Esophagus squamous epithelium (tissue), 5 donors: ENCODE results near the gene OR5B21. TPM values are rescaled to one million over a fixed set of nuclear protein-coding genes. Genes with fewer than 3 reads are reported as not detected.
A peak's percentile ranks its signal among the peaks of the same experiment; 100 is the strongest.

Source experiments
- DNase-seq: peaks from one replicate; lab custom pipeline; 2025; lab: John Stamatoyannopoulos, UW
- H3K27ac ChIP-seq, 4 donors: fragments of 200-600 bp; sonication (generic); one replicate each; pipeline ENCODE4 v1.5.1; 2016 to 2019; ENCODE audit warnings: mild to moderate bottlenecking in 1 of 4
- H3K27me3 ChIP-seq, 4 donors: fragments of 200-600 bp; sonication (generic); 1 replicate in 3 of 4; 2 replicates in 1 of 4; pipeline versions ENCODE4 v1.5.1 to v1.6.0; 2017 to 2021; ENCODE audit warnings: antibody characterized with exemption in 1 of 4
- H3K36me3 ChIP-seq, 3 donors: fragments of 200-600 bp; sonication (generic); one replicate each; pipeline ENCODE4 v1.5.1; 2016 to 2019
- H3K4me1 ChIP-seq, 3 donors: fragments of 200-600 bp; sonication (generic); one replicate each; pipeline ENCODE4 v1.5.1; 2017 to 2019
- H3K4me3 ChIP-seq, 4 donors: fragments of 200-600 bp; sonication (generic); 1 replicate in 3 of 4; 2 replicates in 1 of 4; pipeline ENCODE4 v1.5.1; 2016 to 2019; ENCODE audit warnings: mild to moderate bottlenecking in 2 of 4, moderate library complexity in 1 of 4
- H3K9me3 ChIP-seq, 3 donors: fragments of 200-600 bp; sonication (generic); one replicate each; pipeline ENCODE4 v1.5.1; 2016 to 2019
- CTCF ChIP-seq, 6 experiments: fragments of 450-650 bp in 4 of 6; fragments of 200-600 bp in 2 of 6; sonication (generic) in 2 of 6; IDR thresholded peaks; one replicate each; pipeline ENCODE4 v1.5.1; 2016 to 2019; ENCODE audit warnings: antibody characterized with exemption in 6 of 6, mild to moderate bottlenecking in 4 of 6, moderate library complexity in 4 of 6
- POLR2A ChIP-seq, 4 donors: fragments of 450-650 bp; IDR thresholded peaks; one replicate each; pipeline ENCODE4 v1.6.1; 2017; ENCODE audit warnings: antibody characterized with exemption in 4 of 4, mild to moderate bottlenecking in 4 of 4, moderate library complexity in 3 of 4
- WGBS, 2 donors: methylation state at CpG; one replicate each; pipeline ENCODE4 v1.1.5; 2018; 5-methylcytosine and 5-hydroxymethylcytosine counted together
- intact Hi-C: fragments of 100-400 bp; cut with DNase I; formaldehyde crosslinking; loops from one replicate; pipeline ENCODE4 v1.15.0; 2022
- total RNA-seq, 4 donors: library from RNA; depleted of rRNA; stranded (reverse); fragments of >200 nt; gene quantifications; one replicate each; pipeline ENCODE4 v1.1.0, GENCODE V29; 2016
- donor health status: DM: yes; HTN: yes; CAD: no.

OR5B21 gene
- total RNA-seq, 4 donors from 2014 or later = not detected

DNA sequence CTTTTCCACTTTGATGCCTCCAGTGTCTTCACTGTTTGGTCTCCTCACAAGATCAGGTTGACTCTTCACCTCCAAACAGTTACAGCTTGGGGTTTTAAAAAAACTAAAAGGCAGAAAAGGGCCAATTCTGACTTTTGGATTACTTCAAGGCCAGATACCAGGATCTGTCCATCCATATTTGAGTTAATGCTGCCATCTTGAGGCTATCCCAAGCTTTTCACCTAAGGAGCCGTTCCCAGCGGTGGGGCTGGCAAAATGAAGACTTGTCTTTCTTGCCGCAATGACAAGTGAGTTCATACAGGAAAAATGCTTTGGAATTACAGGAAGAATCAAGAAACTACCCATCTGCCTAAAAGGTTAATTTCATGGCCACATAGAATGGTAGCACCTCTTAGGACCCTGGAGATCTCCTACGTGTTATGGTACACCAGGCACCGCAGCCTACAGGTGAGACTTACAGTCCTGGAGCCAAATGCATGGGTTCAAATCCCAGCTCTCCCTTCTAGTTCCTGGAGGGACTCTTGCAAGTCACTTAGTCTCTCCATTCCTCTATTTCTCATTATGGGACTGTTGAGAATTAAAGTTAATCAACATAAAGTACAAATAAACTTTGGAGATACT is 6.0 kb upstream of the OR5B21 start:
- no peaks in the 10 kb centered on the region for H3K9me3 ChIP-seq
- DNase-seq = no peak
- no peak overlapping the region for H3K27ac ChIP-seq
- WGBS, 2 donors = 28 to 34% methylated on average over 5 of the region's 5 CpGs
- intact Hi-C loops = no loop called here
- H3K36me3 ChIP-seq = no peaks in the 10 kb centered on the region
- no peak overlapping the region for H3K4me3 ChIP-seq
- peak in 5 of 6 experiments; percentile 40 to 71 (median 50) for TF ChIP-seq CTCF (IDR thresholded peaks at IDR 0.05)
- TF ChIP-seq POLR2A (IDR thresholded peaks at IDR 0.05) = no peak
- peaks cover 0 to 16% (median 0%) of the 10 kb centered on the region in 4 donors for H3K27me3 ChIP-seq
- H3K4me1 ChIP-seq = peaks cover 0 to 4% (median 0%) of the 10 kb centered on the region in 3 donors

DNA sequence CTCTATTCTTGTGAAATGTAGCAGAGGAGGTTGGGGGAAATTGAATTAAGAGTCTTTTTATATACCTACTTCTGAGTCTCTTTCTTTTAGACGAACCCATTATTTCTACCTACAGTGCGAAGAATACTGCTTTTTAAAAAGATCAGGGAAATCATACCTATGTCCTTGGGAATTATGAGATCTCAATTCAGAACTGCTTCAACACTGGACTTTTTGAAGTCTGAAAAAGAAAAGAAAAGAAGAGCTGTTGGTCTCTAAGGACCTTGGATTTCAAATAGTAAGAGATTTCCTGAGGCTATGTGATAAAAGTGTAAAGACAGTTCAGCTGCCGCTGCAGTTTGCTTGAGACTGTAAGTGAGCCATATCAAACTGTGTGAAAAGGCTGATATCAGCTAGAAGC is 3.7 kb upstream of the OR5B21 start:
- H3K9me3 ChIP-seq = no peaks in the 10 kb centered on the region
- TF ChIP-seq POLR2A (IDR thresholded peaks at IDR 0.05) (no peak), CTCF (IDR thresholded peaks at IDR 0.05) (no peak)
- H3K4me1 ChIP-seq = peaks cover 0 to 4% (median 0%) of the 10 kb centered on the region in 3 donors
- WGBS, 2 donors = 86 to 95% methylated on average over 3 of the region's 3 CpGs
- H3K4me3 ChIP-seq = no peak overlapping the region
- H3K27ac ChIP-seq = no peak overlapping the region
- intact Hi-C loops = no loop called here
- no peak for DNase-seq
- no peaks in the 10 kb centered on the region for H3K36me3 ChIP-seq
- peaks cover 0 to 8% (median 0%) of the 10 kb centered on the region in 4 donors for H3K27me3 ChIP-seq

- Histone ChIP-seq H3K9me3 (no peaks in the 10 kb centered on the region), H3K27me3 (no peaks in the 10 kb centered on the region), H3K4me3 (no peak overlapping the region), H3K27ac (no peak overlapping the region), H3K36me3 (no peaks in the 10 kb centered on the region), H3K4me1 (peaks cover 0 to 4% (median 0%) of the 10 kb centered on the region in 3 donors)
- whole genome bisulfite sequencing, 2 donors = 50 to 71% methylated on average over 1 of the region's 1 CpG
- intact Hi-C loops = no loop called here
- no peak for DNase-seq
- TF ChIP-seq CTCF (IDR thresholded peaks at IDR 0.05) (no peak), POLR2A (IDR thresholded peaks at IDR 0.05) (no peak)
These were observed 1.8 kb upstream of the OR5B21 start for GRCh38 chr11:58509748-58510147.

DNA sequence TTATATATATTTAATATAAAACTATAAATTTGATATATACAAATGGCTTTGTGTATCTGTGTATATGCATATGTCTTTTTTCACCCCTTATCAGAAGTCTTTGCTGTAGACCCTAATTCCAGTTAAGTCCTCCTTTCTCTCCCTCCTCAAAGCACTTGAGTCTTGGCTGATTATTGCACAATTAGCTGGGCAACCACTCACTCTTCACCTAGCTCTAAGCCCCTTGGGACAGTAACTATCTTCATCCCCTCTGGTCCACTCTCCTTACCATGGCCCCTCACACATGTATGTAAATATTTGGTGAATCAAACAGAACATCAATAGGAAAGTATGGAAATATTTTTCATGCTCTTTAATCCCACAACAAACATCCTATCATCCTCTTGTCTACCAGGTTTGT is 909 bp upstream of the OR5B21 start:
- H3K36me3 ChIP-seq = no peaks in the 10 kb centered on the region
- no peaks in the 10 kb centered on the region for H3K4me1 ChIP-seq
- intact Hi-C loops = no loop called here
- no peak overlapping the region for H3K27ac ChIP-seq
- H3K4me3 ChIP-seq = no peak overlapping the region
- no peak for DNase-seq
- TF ChIP-seq CTCF (IDR thresholded peaks at IDR 0.05) (no peak), POLR2A (IDR thresholded peaks at IDR 0.05) (no peak)
- H3K9me3 ChIP-seq = no peaks in the 10 kb centered on the region
- H3K27me3 ChIP-seq = no peaks in the 10 kb centered on the region

GRCh38 chr11:58507355-58507754 is 550 bp downstream of the OR5B21 start:
- 85 to 89% methylated on average over 4 of the region's 4 CpGs for WGBS, 2 donors
- Histone ChIP-seq H3K27ac (no peak overlapping the region), H3K36me3 (no peaks in the 10 kb centered on the region), H3K27me3 (no peaks in the 10 kb centered on the region), H3K4me3 (no peak overlapping the region), H3K9me3 (no peaks in the 10 kb centered on the region), H3K4me1 (no peaks in the 10 kb centered on the region)
- no peak for TF ChIP-seq POLR2A (IDR thresholded peaks at IDR 0.05)
- TF ChIP-seq CTCF (IDR thresholded peaks at IDR 0.05) = no peak
- no peak for DNase-seq
- intact Hi-C loops = no loop called here
